ENCODE measurements around the gene CHRNA3. TPM values are rescaled to one million over a fixed set of nuclear protein-coding genes. Genes with fewer than 3 reads are reported as not detected.

CHRNA3 gene
- total RNA-seq, 4 donors from 2014 or later = 0.27 to 0.93 TPM; not detected in 2

DNA sequence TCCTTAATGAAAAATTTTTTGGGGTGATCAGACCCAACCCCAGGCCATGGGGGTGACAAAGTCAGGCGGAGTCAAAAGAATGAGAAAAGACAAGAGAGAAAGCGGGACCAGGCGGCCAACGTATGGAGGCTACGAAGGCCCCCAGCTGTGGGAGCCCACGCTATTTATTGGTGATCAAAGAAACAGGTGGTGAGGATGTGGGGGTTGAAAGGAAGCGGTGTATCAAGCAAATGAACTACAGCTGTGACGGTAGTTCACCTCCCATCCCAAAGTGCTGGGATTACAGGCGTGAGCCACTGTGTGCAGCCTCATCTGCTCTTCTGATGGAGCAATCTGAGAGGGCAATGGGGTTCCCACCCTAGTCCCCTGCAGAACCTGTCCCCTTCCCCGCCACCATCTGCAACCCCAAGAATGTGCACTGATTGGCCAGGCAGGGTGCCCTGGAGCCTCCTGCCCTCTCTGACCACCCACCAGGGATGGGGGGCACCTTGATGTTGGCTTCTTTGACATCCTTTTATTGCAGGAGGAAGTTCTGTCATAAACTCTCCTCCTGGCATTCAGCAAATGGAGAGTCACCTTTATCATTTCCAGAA, 1.1 kb upstream of the CHRNA3 start:
- H3K27me3 ChIP-seq = peaks cover 9% of the 10 kb centered on the region
- TF ChIP-seq POLR2A (IDR thresholded peaks at IDR 0.05) = no peak
- TF ChIP-seq, protein P1, sequence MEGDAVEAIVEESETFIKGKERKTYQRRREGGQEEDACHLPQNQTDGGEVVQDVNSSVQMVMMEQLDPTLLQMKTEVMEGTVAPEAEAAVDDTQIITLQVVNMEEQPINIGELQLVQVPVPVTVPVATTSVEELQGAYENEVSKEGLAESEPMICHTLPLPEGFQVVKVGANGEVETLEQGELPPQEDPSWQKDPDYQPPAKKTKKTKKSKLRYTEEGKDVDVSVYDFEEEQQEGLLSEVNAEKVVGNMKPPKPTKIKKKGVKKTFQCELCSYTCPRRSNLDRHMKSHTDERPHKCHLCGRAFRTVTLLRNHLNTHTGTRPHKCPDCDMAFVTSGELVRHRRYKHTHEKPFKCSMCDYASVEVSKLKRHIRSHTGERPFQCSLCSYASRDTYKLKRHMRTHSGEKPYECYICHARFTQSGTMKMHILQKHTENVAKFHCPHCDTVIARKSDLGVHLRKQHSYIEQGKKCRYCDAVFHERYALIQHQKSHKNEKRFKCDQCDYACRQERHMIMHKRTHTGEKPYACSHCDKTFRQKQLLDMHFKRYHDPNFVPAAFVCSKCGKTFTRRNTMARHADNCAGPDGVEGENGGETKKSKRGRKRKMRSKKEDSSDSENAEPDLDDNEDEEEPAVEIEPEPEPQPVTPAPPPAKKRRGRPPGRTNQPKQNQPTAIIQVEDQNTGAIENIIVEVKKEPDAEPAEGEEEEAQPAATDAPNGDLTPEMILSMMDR (IDR thresholded peaks at IDR 0.05) = no peak
- no peak overlapping the region for H3K27ac ChIP-seq

DNA sequence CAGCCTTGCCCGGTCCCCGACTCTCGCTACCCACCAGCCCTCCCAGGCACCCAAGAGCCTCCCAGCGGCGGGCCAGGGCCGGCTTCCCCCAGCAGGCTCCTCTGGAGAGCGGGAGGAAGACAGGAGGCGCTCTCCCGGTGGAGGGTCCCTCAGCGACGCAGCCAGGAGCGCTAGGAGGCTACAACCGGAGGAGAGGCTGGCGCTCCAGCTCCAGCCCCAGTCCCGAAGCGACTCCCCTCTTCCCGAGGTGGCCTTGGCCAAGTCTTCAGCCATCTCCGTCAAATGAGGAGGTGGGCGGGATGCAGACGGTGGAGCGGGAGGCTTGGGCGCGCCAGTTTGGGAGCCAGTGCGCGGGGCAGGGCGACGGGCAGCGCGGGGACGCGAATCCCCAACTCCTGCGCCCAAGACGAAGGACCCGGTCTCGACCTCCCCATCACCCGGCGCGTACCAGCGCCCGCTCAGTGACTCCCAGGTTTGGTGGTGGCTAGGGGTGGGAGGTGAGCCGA, 722 bp downstream of the CHRNA3 start:
- WGBS, 2 donors = no CpG with 5 or more reads among the region's 41 CpGs
- Histone ChIP-seq H3K4me3 (replicated peaks in 1 of 3) (peak overlapping the region in 1 of 3 donors; percentile 26), H3K4me1 (peaks cover 6 to 13% of the 10 kb centered on the region in 2 donors), H3K27me3 (peaks cover 9% of the 10 kb centered on the region), H3K27ac (no peak overlapping the region), H3K36me3 (no peaks in the 10 kb centered on the region), H3K9me3 (no peaks in the 10 kb centered on the region)
- TF ChIP-seq POLR2A (IDR thresholded peaks at IDR 0.05) = no peak
- TF ChIP-seq, protein P1 (IDR thresholded peaks at IDR 0.05) = no peak
- intact Hi-C loops (cut with DNase I) = no loop called here
- DNase-seq = no peak

More for the DNA sequence above, 1.1 kb upstream of the CHRNA3 start:
- H3K4me3 ChIP-seq (replicated peaks in 1 of 3) = no peak overlapping the region
- no peak for DNase-seq
- WGBS, 2 donors = 87 to 90% methylated on average over 10 of the region's 10 CpGs
- peaks cover 12 to 26% of the 10 kb centered on the region in 2 donors for H3K4me1 ChIP-seq
- intact Hi-C loops (cut with DNase I) = no loop called here
- H3K36me3 ChIP-seq = no peaks in the 10 kb centered on the region
- H3K9me3 ChIP-seq = no peaks in the 10 kb centered on the region

DNA sequence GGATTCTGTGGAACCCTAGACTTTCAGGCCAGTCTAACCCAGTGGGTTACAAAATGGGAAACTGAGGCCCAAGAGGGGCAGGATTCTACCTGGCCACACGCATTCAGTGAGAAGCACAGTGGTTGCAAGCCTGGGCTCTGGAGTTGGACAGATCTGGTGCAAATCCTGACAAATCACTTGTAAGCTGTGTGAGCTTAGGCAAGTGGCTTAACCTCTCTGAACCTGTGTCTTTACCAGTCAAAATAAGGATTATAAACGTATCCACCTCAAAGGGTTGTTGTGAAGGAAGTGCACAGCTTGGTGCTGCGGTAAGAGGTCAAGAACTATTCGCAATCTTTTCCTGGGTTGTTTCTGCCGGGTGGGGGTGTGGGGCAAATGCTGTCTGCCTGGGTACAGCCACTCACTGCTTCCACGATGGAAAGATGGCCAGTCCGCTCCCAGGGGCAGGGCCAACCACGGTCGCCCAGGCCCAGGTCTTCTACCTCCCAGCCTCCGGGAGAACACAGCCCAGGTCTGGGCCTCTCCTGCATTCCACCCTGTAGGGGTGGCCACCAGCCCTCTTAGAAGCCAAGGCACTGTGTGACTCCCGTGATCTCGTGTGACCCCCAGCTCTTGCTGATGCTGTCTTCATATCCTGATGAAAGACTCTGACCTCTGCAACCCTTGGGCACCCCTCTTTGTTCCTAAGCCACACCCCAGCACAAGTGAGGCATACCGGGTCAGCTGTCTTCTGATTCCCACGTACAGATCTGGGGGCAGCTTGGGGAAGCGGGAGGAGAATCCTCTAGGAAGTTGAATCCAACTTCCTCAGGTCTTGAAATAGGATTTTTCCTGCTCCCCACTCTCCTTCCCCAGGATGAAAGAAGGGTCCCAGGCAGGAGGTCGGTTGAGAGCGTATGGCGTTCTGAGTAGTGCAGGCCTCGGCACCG, 1.5 kb downstream of the CHRNA3 start:
- intact Hi-C loops (cut with DNase I) = loop anchor here (5.0 kb wide), 1 partner anchor 93 kb away; no protein-coding TSS in a partner anchor
- no peak for TF ChIP-seq POLR2A (IDR thresholded peaks at IDR 0.05)
- TF ChIP-seq, protein P1 (IDR thresholded peaks at IDR 0.05) = no peak
- no peak overlapping the region for H3K27ac ChIP-seq
- H3K36me3 ChIP-seq = no peaks in the 10 kb centered on the region
- no peak overlapping the region for H3K4me3 ChIP-seq (replicated peaks in 1 of 3)
- H3K27me3 ChIP-seq = peaks cover 9% of the 10 kb centered on the region
- WGBS, 2 donors = 37 to 56% methylated on average over 14 to 20 of the region's 20 CpGs
- no peaks in the 10 kb centered on the region for H3K9me3 ChIP-seq
- H3K4me1 ChIP-seq = peaks cover 6 to 13% of the 10 kb centered on the region in 2 donors
- DNase-seq = no peak

DNA sequence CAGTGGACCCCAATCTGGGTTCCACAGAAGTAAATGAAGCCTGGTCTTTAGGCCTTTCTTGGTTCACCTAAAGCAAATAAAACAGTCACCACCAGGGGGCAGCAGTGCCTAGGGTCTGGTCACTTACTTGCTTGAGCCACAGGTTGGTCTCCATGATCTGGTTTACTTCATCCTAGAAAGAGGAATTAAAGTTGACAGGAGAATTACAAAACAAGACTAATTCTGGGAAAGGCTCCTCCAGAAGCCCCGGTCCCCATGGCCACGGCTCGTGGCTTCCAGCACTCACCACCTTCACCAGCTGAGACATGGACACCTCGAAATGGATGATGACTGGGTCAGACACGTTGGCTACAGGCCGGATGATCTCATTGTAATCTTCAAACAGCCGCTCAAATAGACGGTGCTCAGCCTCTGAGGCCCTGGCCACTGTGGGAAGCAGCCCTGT, 2.3 kb downstream of the CHRNA3 start:
- TF ChIP-seq, protein P1 (IDR thresholded peaks at IDR 0.05) = peak; percentile 78 to 91 (median 80)
- TF ChIP-seq POLR2A (IDR thresholded peaks at IDR 0.05) = no peak
- Histone ChIP-seq H3K9me3 (no peaks in the 10 kb centered on the region), H3K36me3 (no peaks in the 10 kb centered on the region), H3K4me1 (peaks cover 6 to 13% of the 10 kb centered on the region in 2 donors), H3K4me3 (replicated peaks in 1 of 3) (no peak overlapping the region), H3K27me3 (peaks cover 9% of the 10 kb centered on the region), H3K27ac (no peak overlapping the region)
- peak; percentile 88 to 91 for DNase-seq
- intact Hi-C loops (cut with DNase I) = loop anchor here (5.0 kb wide), 1 partner anchor 94 kb away; no protein-coding TSS in a partner anchor
- WGBS, 2 donors = 15 to 32% methylated on average over 8 of the region's 8 CpGs
